OCI-LY7 (cell line): ENCODE data around the gene SEM1. TPM values are rescaled to one million over a fixed set of nuclear protein-coding genes. Genes with fewer than 3 reads are reported as not detected.

ENCODE experiments used
- BruUV-seq: library from RNA; stranded (reverse); fragments of 400-500 nt; replicated peaks from 2 replicates; lab custom pipeline; 2021; lab: Mats Ljungman, UMichigan
- CTCF ChIA-PET: fragments of 300-600 bp; sonication (Branson Sonifier 250); formaldehyde crosslinking; loops from one replicate; lab custom pipeline; 2022; ENCODE audit warnings: antibody characterized with exemption; ENCODE audit not compliant: unreplicated experiment; lab: Charles Lee
- POLR2A ChIA-PET: fragments of 300-600 bp; sonication (Branson Sonifier 250); formaldehyde crosslinking; loops from one replicate; lab custom pipeline; 2022; ENCODE audit warnings: antibody characterized with exemption; lab: Charles Lee
- DNase-seq: peaks from one replicate; pipeline ENCODE4 v3.0.0-alpha.2; 2015; ENCODE audit warnings: low spot score
- H2AFZ ChIP-seq: fragments of 200-600 bp; sonication (generic), shearing (Covaris generic); 2 replicates; pipeline ENCODE4 v1.6.1; 2014; ENCODE audit warnings: mild to moderate bottlenecking, antibody characterized with exemption, low read length, moderate library complexity
- H3K27ac ChIP-seq: fragments of 200-600 bp; sonication (generic); 2 replicates; pipeline ENCODE4 v1.5.1; 2014; ENCODE audit warnings: mixed run types, low read depth, mild to moderate bottlenecking, moderate library complexity, low read length, inconsistent platforms; ENCODE audit not compliant: poor library complexity, severe bottlenecking
- H3K36me3 ChIP-seq: fragments of 200-600 bp; sonication (generic); 2 replicates; pipeline ENCODE4 v1.6.1; 2014; ENCODE audit warnings: mild to moderate bottlenecking, antibody characterized with exemption, low read length, moderate library complexity, mixed read lengths; ENCODE audit not compliant: insufficient read depth
- H3K4me1 ChIP-seq: fragments of 200-600 bp; sonication (generic); 2 replicates; pipeline ENCODE4 v1.5.1; 2014; ENCODE audit warnings: mild to moderate bottlenecking, low read length; ENCODE audit not compliant: insufficient read depth, poor library complexity, severe bottlenecking
- H3K4me2 ChIP-seq: fragments of 200-600 bp; sonication (generic); 2 replicates; pipeline ENCODE4 v1.6.1; 2014; ENCODE audit warnings: mild to moderate bottlenecking, low read length
- H3K4me3 ChIP-seq: fragments of 200-600 bp; sonication (generic); 2 replicates; pipeline ENCODE4 v1.5.1; 2014; ENCODE audit warnings: mild to moderate bottlenecking, low read depth, low read length; ENCODE audit not compliant: poor library complexity, severe bottlenecking
- H3K79me2 ChIP-seq: fragments of 200-600 bp; sonication (generic); 2 replicates; pipeline ENCODE4 v1.6.1; 2016; ENCODE audit warnings: low read depth, mild to moderate bottlenecking, low read length, moderate library complexity, mixed read lengths; ENCODE audit not compliant: insufficient read depth
- H3K9me2 ChIP-seq: fragments of 200-600 bp; sonication (generic); 2 replicates; pipeline ENCODE4 v1.6.1; 2016; ENCODE audit warnings: mild to moderate bottlenecking, low read length, mixed read lengths; ENCODE audit not compliant: insufficient read depth
- H3K9me3 ChIP-seq: fragments of 200-600 bp; sonication (generic); 2 replicates; pipeline ENCODE4 v1.6.1; 2014; ENCODE audit warnings: mild to moderate bottlenecking, mixed run types, low read length, mixed read lengths
- H4K20me1 ChIP-seq: fragments of 200-600 bp; sonication (generic); 2 replicates; pipeline ENCODE4 v1.6.1; 2014; ENCODE audit warnings: mild to moderate bottlenecking, antibody characterized with exemption, low read length, moderate library complexity, mixed read lengths; ENCODE audit not compliant: insufficient read depth
- CTCF ChIP-seq: fragments of 200-600 bp; sonication (generic); conservative IDR thresholded peaks from 2 replicates; pipeline ENCODE4 v1.5.1; 2014; ENCODE audit warnings: mild to moderate bottlenecking, antibody characterized with exemption, low read length, moderate library complexity, mixed read lengths
- EZH2phosphoT487 ChIP-seq: fragments of 200-600 bp; sonication (generic); IDR thresholded peaks from 2 replicates; pipeline ENCODE4 v1.6.1; 2018; ENCODE audit warnings: low read depth, borderline replicate concordance, mild to moderate bottlenecking, mixed run types, antibody characterized with exemption, low read length, moderate library complexity, mixed read lengths
- intact Hi-C: fragments of 100-400 bp; cut with micrococcal nuclease; formaldehyde crosslinking; loops from one replicate; pipeline ENCODE4 v1.10.0; 2022; ENCODE audit not compliant: unreplicated experiment
- total RNA-seq, 2 experiments: library from RNA; depleted of rRNA in 1 of 2; stranded (reverse); fragments of >200 nt in 1 of 2; shearing (Covaris generic) in 1 of 2; gene quantifications; 2 replicates each; pipeline ENCODE4 v1.2.3, GENCODE V29; 2014 to 2022

SEM1 gene
- total RNA-seq, 2 experiments from 2014 or later, result 75.9 to 89.8 TPM

- H3K36me3 ChIP-seq, result peaks cover 70% of the 10 kb centered on the region
- no TSS peak for BruUV-seq
- intact Hi-C loops, result no loop called here
- 0 out of 2 replicates have a peak, but pooled peaks cover 5% of the 10 kb centered on the region for H3K9me3 ChIP-seq
- no peak for DNase-seq
- no peak overlapping the region for H3K27ac ChIP-seq
- CTCF ChIA-PET, result no interaction called here
- no peaks in the 10 kb centered on the region for H3K4me1 ChIP-seq
- H4K20me1 ChIP-seq, result 0 out of 2 replicates have a peak, but pooled peaks cover under 1% of the 10 kb centered on the region
- H3K79me2 ChIP-seq, result peaks cover 44% of the 10 kb centered on the region; the same call in 1 of the 2 replicates
- H3K4me2 ChIP-seq, result no peak overlapping the region
- no peak overlapping the region for H3K4me3 ChIP-seq
- no peak for TF ChIP-seq CTCF
- no peak for TF ChIP-seq EZH2phosphoT487
- no peaks in the 10 kb centered on the region for H3K9me2 ChIP-seq
- H2AFZ ChIP-seq, result no peak overlapping the region
- POLR2A ChIA-PET, result no interaction called here
Measured at GRCh38 chr7:96691702-96692101, 17.9 kb downstream of the SEM1 start.

DNA sequence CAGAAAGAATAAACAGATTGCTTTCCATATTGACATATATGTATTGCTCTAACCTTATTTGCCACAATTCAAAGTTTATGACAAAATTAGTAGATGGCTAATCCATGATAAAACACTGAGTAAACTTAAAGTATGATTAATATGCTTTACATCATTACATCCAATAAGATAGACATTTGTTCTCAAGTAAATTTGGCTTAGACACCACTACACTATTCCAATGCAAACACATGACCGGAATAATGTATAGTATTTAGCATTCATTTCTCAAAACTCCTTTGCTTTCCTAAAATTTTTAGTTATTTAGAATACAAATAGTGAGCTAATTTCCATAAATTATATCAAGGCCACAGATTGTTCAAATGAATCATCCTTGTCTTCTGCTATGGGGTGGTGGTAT lies 20.2 kb downstream of the SEM1 start:
- Histone ChIP-seq H3K79me2 (peaks cover 31% of the 10 kb centered on the region; the same call in 1 of the 2 replicates), H3K4me1 (no peaks in the 10 kb centered on the region), H3K36me3 (peaks cover 83% of the 10 kb centered on the region), H3K9me3 (0 out of 2 replicates have a peak, but pooled peaks cover 5% of the 10 kb centered on the region), H3K27ac (no peak overlapping the region), H3K4me2 (no peak overlapping the region), H4K20me1 (no peaks in the 10 kb centered on the region), H3K9me2 (no peaks in the 10 kb centered on the region), H2AFZ (no peak overlapping the region), H3K4me3 (no peak overlapping the region)
- BruUV-seq, result no TSS peak
- ChIA-PET POLR2A (interaction anchor here (1.0 kb wide), 1 partner anchor 10 kb away, joined by 4 read pairs; no protein-coding TSS in a partner anchor), CTCF (no interaction called here)
- no peak for DNase-seq
- intact Hi-C loops, result no loop called here
- TF ChIP-seq CTCF (no peak), EZH2phosphoT487 (no peak)

DNA sequence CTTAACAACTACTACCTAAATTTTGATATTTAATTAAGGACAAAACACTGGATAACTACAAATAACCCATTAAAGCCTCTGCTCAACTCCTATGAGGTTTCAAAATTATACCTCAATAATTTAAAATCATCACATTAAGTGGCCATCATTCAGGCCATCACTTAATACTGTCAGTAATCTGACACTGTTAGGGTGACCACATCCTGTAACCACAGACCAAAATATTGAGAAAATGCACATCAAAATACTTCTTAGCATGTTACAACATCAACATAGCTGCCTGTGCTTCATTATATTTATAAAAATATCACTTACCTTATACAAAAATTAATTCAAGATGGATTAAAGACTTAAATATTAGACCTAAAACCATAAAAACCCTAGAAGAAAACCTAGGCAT lies 23.3 kb downstream of the SEM1 start:
- H4K20me1 ChIP-seq, result no peaks in the 10 kb centered on the region
- TF ChIP-seq CTCF (no peak), EZH2phosphoT487 (no peak)
- no peaks in the 10 kb centered on the region for H3K9me2 ChIP-seq
- H3K4me3 ChIP-seq, result no peak overlapping the region
- H2AFZ ChIP-seq, result no peak overlapping the region
- no peak overlapping the region for H3K4me2 ChIP-seq
- CTCF ChIA-PET, result no interaction called here
- 0 out of 2 replicates have a peak, but pooled peaks cover 5% of the 10 kb centered on the region for H3K9me3 ChIP-seq
- BruUV-seq, result no TSS peak
- no peak overlapping the region for H3K27ac ChIP-seq
- intact Hi-C loops, result no loop called here
- POLR2A ChIA-PET, result no interaction called here
- peaks cover 15% of the 10 kb centered on the region; the same call in 1 of the 2 replicates for H3K79me2 ChIP-seq
- peaks cover 58% of the 10 kb centered on the region for H3K36me3 ChIP-seq
- H3K4me1 ChIP-seq, result no peaks in the 10 kb centered on the region
- DNase-seq, result no peak
